Osteoblast (primary cell): ENCODE measurements around the gene DNHD1. TPM values are rescaled to one million over a fixed set of nuclear protein-coding genes. Genes with fewer than 3 reads are reported as not detected.

Experiments
- DNase-seq: peaks from one replicate; pipeline ENCODE4 v3.0.0; 2011; ENCODE audit warnings: low spot score, mixed read lengths; ENCODE audit not compliant: insufficient read length; ENCODE audit errors: missing footprints
- H2AFZ ChIP-seq: 2 replicates; pipeline ENCODE4 v1.6.0; 2011; ENCODE audit warnings: mild to moderate bottlenecking, low read length
- H3K27ac ChIP-seq: 2 replicates; pipeline ENCODE4 v1.5.1; 2011; ENCODE audit warnings: mild to moderate bottlenecking, low read depth, low read length, moderate library complexity
- H3K27me3 ChIP-seq: 2 replicates; pipeline ENCODE4 v1.6.0; 2012; ENCODE audit warnings: mild to moderate bottlenecking, control low read depth, inconsistent platforms, low read length, moderate library complexity; ENCODE audit not compliant: insufficient read depth
- H3K36me3 ChIP-seq: 2 replicates; pipeline ENCODE4 v1.5.1; 2011; ENCODE audit warnings: mild to moderate bottlenecking, low read length, control low read depth, moderate library complexity; ENCODE audit not compliant: insufficient read depth
- H3K4me1 ChIP-seq: 2 replicates; pipeline ENCODE4 v1.5.1; 2011; ENCODE audit warnings: mild to moderate bottlenecking, low read length, control low read depth, moderate library complexity; ENCODE audit not compliant: insufficient read depth
- H3K4me2 ChIP-seq: 2 replicates; pipeline ENCODE4 v1.6.0; 2011; ENCODE audit warnings: mild to moderate bottlenecking, low read length; ENCODE audit not compliant: insufficient read depth
- H3K4me3 ChIP-seq: fragments of 200-600 bp; sonication (generic); 3 replicates; pipeline ENCODE4 v1.5.1; 2012; ENCODE audit warnings: mild to moderate bottlenecking, low read length, inconsistent platforms; ENCODE audit not compliant: insufficient read depth
- H3K79me2 ChIP-seq: 2 replicates; pipeline ENCODE4 v1.6.0; 2012; ENCODE audit warnings: mild to moderate bottlenecking, low read length, control low read depth, inconsistent platforms; ENCODE audit not compliant: insufficient read depth
- H3K9me3 ChIP-seq: 2 replicates; pipeline ENCODE4 v1.5.1; 2011; ENCODE audit warnings: low read depth, low read length, control low read depth
- H4K20me1 ChIP-seq: 2 replicates; pipeline ENCODE4 v1.6.0; 2012; ENCODE audit warnings: mild to moderate bottlenecking, low read length, control low read depth; ENCODE audit not compliant: insufficient read depth
- total RNA-seq: library from RNA; depleted of rRNA; stranded (reverse); fragments of >200 nt; gene quantifications from 2 replicates; pipeline ENCODE4 v1.2.3, GENCODE V29; 2012
- TF ChIP-seq, protein P1 (sequence below): IDR thresholded peaks from 2 replicates; pipeline ENCODE4 v1.5.1; 2011; ENCODE audit warnings: mild to moderate bottlenecking, low read depth, low read length, moderate library complexity; ENCODE audit errors: extremely low read depth

Gene DNHD1
- total RNA-seq, 1 donor: 9.0 TPM

DNA sequence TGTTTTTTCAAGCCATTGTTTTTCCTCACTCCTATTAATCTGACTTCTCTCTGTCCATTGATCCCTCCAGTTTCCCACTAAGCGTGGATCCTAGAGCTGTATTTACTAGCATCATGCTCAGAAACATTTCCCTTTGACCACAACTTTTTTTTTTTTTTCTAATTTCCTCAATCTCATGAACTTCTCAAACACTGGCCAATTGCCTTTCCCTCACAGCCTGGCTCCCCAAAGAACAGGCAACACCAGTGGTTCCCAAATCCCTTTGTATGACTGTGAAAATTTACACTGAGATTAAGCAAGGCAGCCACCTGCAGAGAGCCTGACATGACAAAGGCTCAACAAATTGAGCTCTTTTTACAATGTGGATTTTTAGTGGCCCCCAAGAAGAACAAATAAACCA lies 123.6 kb downstream of the DNHD1 start:
- TF ChIP-seq, protein P1, sequence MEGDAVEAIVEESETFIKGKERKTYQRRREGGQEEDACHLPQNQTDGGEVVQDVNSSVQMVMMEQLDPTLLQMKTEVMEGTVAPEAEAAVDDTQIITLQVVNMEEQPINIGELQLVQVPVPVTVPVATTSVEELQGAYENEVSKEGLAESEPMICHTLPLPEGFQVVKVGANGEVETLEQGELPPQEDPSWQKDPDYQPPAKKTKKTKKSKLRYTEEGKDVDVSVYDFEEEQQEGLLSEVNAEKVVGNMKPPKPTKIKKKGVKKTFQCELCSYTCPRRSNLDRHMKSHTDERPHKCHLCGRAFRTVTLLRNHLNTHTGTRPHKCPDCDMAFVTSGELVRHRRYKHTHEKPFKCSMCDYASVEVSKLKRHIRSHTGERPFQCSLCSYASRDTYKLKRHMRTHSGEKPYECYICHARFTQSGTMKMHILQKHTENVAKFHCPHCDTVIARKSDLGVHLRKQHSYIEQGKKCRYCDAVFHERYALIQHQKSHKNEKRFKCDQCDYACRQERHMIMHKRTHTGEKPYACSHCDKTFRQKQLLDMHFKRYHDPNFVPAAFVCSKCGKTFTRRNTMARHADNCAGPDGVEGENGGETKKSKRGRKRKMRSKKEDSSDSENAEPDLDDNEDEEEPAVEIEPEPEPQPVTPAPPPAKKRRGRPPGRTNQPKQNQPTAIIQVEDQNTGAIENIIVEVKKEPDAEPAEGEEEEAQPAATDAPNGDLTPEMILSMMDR: no peak
- Histone ChIP-seq H3K79me2 (peaks cover 21% of the 10 kb centered on the region), H3K27me3 (no peaks in the 10 kb centered on the region), H3K36me3 (peaks cover 8% of the 10 kb centered on the region), H3K27ac (no peak overlapping the region), H3K9me3 (no peaks in the 10 kb centered on the region), H2AFZ (no peak overlapping the region), H3K4me3 (no peak overlapping the region), H4K20me1 (no peaks in the 10 kb centered on the region), H3K4me2 (no peak overlapping the region), H3K4me1 (peaks cover 26% of the 10 kb centered on the region)
- DNase-seq: peak; percentile 63

Other genes with a start within 250 kb of the DNHD1 start
- gene CCKBR, start 237.4 kb upstream of the DNHD1 start, total RNA-seq: not detected in 2 replicates
- 271 and 314 TPM in 2 replicates for gene CAVIN3, start 176.8 kb upstream of the DNHD1 start, total RNA-seq
- gene SMPD1, start 106.8 kb upstream of the DNHD1 start, total RNA-seq: 75.6 and 78.4 TPM in 2 replicates
- 40.7 and 45.6 TPM in 2 replicates for gene APBB1, start 78.2 kb upstream of the DNHD1 start, total RNA-seq
- gene HPX, start 56.3 kb upstream of the DNHD1 start, total RNA-seq: 0.59 and 1.1 TPM in 2 replicates
- 25.3 and 36.2 TPM in 2 replicates for gene TRIM3, start 23.3 kb upstream of the DNHD1 start, total RNA-seq
- gene ARFIP2, start 15.9 kb upstream of the DNHD1 start, total RNA-seq: 74.3 and 79.3 TPM in 2 replicates
- 52.7 and 55.4 TPM in 2 replicates for gene TIMM10B, start 15.8 kb upstream of the DNHD1 start, total RNA-seq
- 7.2 and 10.6 TPM in 2 replicates for gene RRP8, start 106.3 kb downstream of the DNHD1 start, total RNA-seq
- gene ILK, start 106.5 kb downstream of the DNHD1 start, total RNA-seq: 151 and 176 TPM in 2 replicates
- 23.5 and 28.0 TPM in 2 replicates for gene TAF10, start 114.9 kb downstream of the DNHD1 start, total RNA-seq
- 120 and 127 TPM in 2 replicates for gene TPP1, start 122.1 kb downstream of the DNHD1 start, total RNA-seq
- gene DCHS1, start 158.5 kb downstream of the DNHD1 start, total RNA-seq: 0.59 and 1.1 TPM in 2 replicates
- 29.5 and 29.7 TPM in 2 replicates for gene MRPL17, start 186.1 kb downstream of the DNHD1 start, total RNA-seq